Astrocyte (in vitro differentiated cells and primary cell): ENCODE results near the gene IL16. TPM values are rescaled to one million over a fixed set of nuclear protein-coding genes. Genes with fewer than 3 reads are reported as not detected.
A peak's percentile ranks its signal among the peaks of the same experiment; 100 is the strongest.

Experiments used
- DNase-seq: peaks from one replicate; pipeline ENCODE4 v3.0.0-alpha.2; 2010; ENCODE audit warnings: low read depth
- FAIRE-seq: peaks from 2 replicates; lab custom pipeline; 2011; peaks lifted over from hg19 to GRCh38; lab: Jason Lieb, UNC
- H2AFZ ChIP-seq: 2 replicates; pipeline ENCODE4 v1.6.0; 2012; ENCODE audit warnings: low read depth, low read length, inconsistent platforms
- H3K27ac ChIP-seq: 2 replicates; pipeline ENCODE4 v1.5.1; 2011; ENCODE audit warnings: low read depth, low read length, inconsistent platforms
- H3K27me3 ChIP-seq: 2 replicates; pipeline ENCODE4 v1.6.0; 2011; ENCODE audit warnings: low read length, inconsistent platforms; ENCODE audit not compliant: insufficient read depth
- H3K36me3 ChIP-seq: 2 replicates; pipeline ENCODE4 v1.5.1; 2011; ENCODE audit warnings: low read length, inconsistent platforms; ENCODE audit not compliant: insufficient read depth
- H3K4me1 ChIP-seq: 2 replicates; pipeline ENCODE4 v1.5.1; 2011; ENCODE audit warnings: low read length, inconsistent platforms; ENCODE audit not compliant: insufficient read depth
- H3K4me2 ChIP-seq: 2 replicates; pipeline ENCODE4 v1.6.0; 2012; ENCODE audit warnings: low read length, inconsistent platforms
- H3K4me3 ChIP-seq: 2 replicates; pipeline ENCODE4 v1.5.1; 2011; ENCODE audit warnings: low read depth, mild to moderate bottlenecking, low read length, inconsistent platforms; ENCODE audit not compliant: insufficient read depth
- H3K79me2 ChIP-seq: 2 replicates; pipeline ENCODE4 v1.6.0; 2012; ENCODE audit warnings: mild to moderate bottlenecking, low read length, inconsistent platforms; ENCODE audit not compliant: insufficient read depth
- H3K9ac ChIP-seq: 2 replicates; pipeline ENCODE4 v1.6.0; 2012; ENCODE audit warnings: mild to moderate bottlenecking, low read length, inconsistent platforms
- H3K9me3 ChIP-seq: 2 replicates; pipeline ENCODE4 v1.5.1; 2012; ENCODE audit warnings: low read depth, mild to moderate bottlenecking, low read length, inconsistent platforms; ENCODE audit not compliant: insufficient read depth
- H4K20me1 ChIP-seq: 2 replicates; pipeline ENCODE4 v1.6.0; 2012; ENCODE audit warnings: low read length, inconsistent platforms; ENCODE audit not compliant: insufficient read depth
- H3K27ac Mint-ChIP-seq: one replicate; pipeline ENCODE4 v1.8.0; 2021; ENCODE audit warnings: mild to moderate bottlenecking, mixed read lengths; ENCODE audit not compliant: unreplicated experiment
- H3K27me3 Mint-ChIP-seq: one replicate; pipeline ENCODE4 v1.8.0; 2021; ENCODE audit warnings: low read depth, mixed read lengths; ENCODE audit not compliant: unreplicated experiment
- H3K36me3 Mint-ChIP-seq: one replicate; pipeline ENCODE4 v1.8.0; 2021; ENCODE audit warnings: low read depth, mixed read lengths; ENCODE audit not compliant: unreplicated experiment
- H3K4me1 Mint-ChIP-seq: one replicate; pipeline ENCODE4 v1.8.0; 2021; ENCODE audit warnings: low read depth, mixed read lengths; ENCODE audit not compliant: unreplicated experiment
- H3K4me3 Mint-ChIP-seq: one replicate; pipeline ENCODE4 v1.8.0; 2021; ENCODE audit warnings: mild to moderate bottlenecking, moderate library complexity, mixed read lengths; ENCODE audit not compliant: unreplicated experiment
- H3K9me3 Mint-ChIP-seq: one replicate; pipeline ENCODE4 v1.8.0; 2021; ENCODE audit warnings: mild to moderate bottlenecking, mixed read lengths; ENCODE audit not compliant: unreplicated experiment
- CTCF ChIP-seq: IDR thresholded peaks from 2 replicates; pipeline ENCODE4 v1.5.1; 2011; ENCODE audit warnings: low read depth, mild to moderate bottlenecking, inconsistent platforms, low read length, moderate library complexity; ENCODE audit not compliant: insufficient read depth
- EZH2 ChIP-seq: IDR thresholded peaks from 2 replicates; pipeline ENCODE4 v1.6.1; 2012; ENCODE audit warnings: mild to moderate bottlenecking, low read length, inconsistent platforms; ENCODE audit not compliant: insufficient read depth
- total RNA-seq: library from RNA; stranded (reverse); gene quantifications from 2 replicates; pipeline ENCODE4 v1.2.1, GENCODE V29; 2021

The IL16 gene
- total RNA-seq, 1 donor from 2014 or later: 0.36 TPM

DNA sequence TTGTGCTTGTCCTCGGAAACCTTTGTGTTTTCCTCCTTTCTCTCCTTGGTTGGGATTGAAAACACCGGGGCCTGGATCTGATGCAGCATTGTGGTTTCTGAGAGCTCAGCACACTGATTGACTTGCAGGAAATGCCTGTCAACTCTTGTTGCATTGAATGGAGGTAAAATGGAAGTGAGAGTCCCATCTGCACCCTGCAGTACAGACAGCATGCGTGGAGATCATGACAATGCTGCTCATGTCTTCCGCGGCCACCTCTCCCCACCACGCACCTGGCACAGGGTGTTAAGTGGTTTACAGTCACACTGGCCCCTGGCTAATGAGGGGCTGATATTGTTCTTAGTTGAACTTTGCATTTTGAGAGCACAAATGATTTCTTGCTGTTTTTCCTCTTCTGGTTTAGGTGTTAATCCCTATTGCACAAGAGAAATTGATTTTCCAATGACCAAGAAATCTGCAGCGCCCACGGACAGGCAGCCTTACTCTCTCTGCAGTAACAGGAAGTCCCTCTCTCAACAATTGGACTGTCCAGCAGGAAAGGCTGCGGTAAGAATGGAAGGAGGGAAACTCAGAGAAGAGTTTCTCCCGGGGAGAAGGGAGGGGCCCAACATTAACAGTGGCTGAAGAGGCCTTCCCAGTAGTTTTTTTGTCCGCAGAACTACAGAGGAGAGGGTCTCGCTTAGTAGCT, 68.7 kb downstream of the IL16 start:
- Histone ChIP-seq H3K4me2 (peak overlapping the region; percentile 68), H3K36me3 (no peaks in the 10 kb centered on the region), H3K27ac (no peak overlapping the region), H3K9ac (no peak overlapping the region), H3K27me3 (peaks cover 21% of the 10 kb centered on the region), H3K4me3 (no peak overlapping the region), H3K79me2 (no peaks in the 10 kb centered on the region), H3K9me3 (no peaks in the 10 kb centered on the region), H2AFZ (peak overlapping the region; percentile 21), H4K20me1 (no peaks in the 10 kb centered on the region), H3K4me1 (peaks cover 1% of the 10 kb centered on the region)
- peak overlapping the region; percentile 9 for H3K27ac Mint-ChIP-seq
- DNase-seq: no peak
- H3K36me3 Mint-ChIP-seq: no peaks in the 10 kb centered on the region
- H3K4me3 Mint-ChIP-seq: peak overlapping the region; percentile 35
- H3K27me3 Mint-ChIP-seq: peaks cover 15% of the 10 kb centered on the region
- H3K4me1 Mint-ChIP-seq: peaks cover 19% of the 10 kb centered on the region
- H3K9me3 Mint-ChIP-seq: no peaks in the 10 kb centered on the region
- no peak for TF ChIP-seq EZH2
- no peak for TF ChIP-seq CTCF
- no peak for FAIRE-seq

GRCh38 chr15:81265944-81266775, 69.5 kb downstream of the IL16 start:
- Histone ChIP-seq H3K9me3 (no peaks in the 10 kb centered on the region), H3K4me3 (no peak overlapping the region), H4K20me1 (no peaks in the 10 kb centered on the region), H3K79me2 (no peaks in the 10 kb centered on the region), H3K9ac (no peak overlapping the region), H3K27me3 (peaks cover 21% of the 10 kb centered on the region), H3K4me2 (peak overlapping the region; percentile 68), H3K4me1 (peaks cover 7% of the 10 kb centered on the region), H2AFZ (peak overlapping the region; percentile 26), H3K36me3 (no peaks in the 10 kb centered on the region), H3K27ac (no peak overlapping the region)
- Mint-ChIP-seq H3K27ac (no peak overlapping the region), H3K4me3 (no peak overlapping the region), H3K27me3 (peaks cover 15% of the 10 kb centered on the region), H3K4me1 (peaks cover 19% of the 10 kb centered on the region), H3K9me3 (no peaks in the 10 kb centered on the region), H3K36me3 (no peaks in the 10 kb centered on the region)
- no peak for TF ChIP-seq EZH2
- peak; percentile 96 for TF ChIP-seq CTCF
- DNase-seq (peak; percentile 42), FAIRE-seq (no peak)
